ENCODE results near the gene BPIFB4. TPM values are rescaled to one million over a fixed set of nuclear protein-coding genes. Genes with fewer than 3 reads are reported as not detected.

BPIFB4 gene
- total RNA-seq, 1 experiment from 2014 or later = not detected

GRCh38 chr20:33034115-33034514 lies 45.3 kb upstream of the BPIFB4 start:
- no TSS peak for BruUV-seq (replicated peaks)
- ChIA-PET POLR2A (ENCODE audit: low non-redundant PET) (no interaction called here), CTCF (no interaction called here)
- H3K36me3 ChIP-seq (ENCODE audit: insufficient read depth, low read length, poor library complexity, severe bottlenecking) = no peaks in the 10 kb centered on the region
- H3K9me3 ChIP-seq (ENCODE audit: low read depth, low read length, poor library complexity, severe bottlenecking) = no peaks in the 10 kb centered on the region
- DNase-seq (ENCODE audit: low spot score) = no peak
- no peak overlapping the region for H3K27ac ChIP-seq (ENCODE audit: low read depth, low read length, poor library complexity, severe bottlenecking)
- no peak overlapping the region for H3K4me3 ChIP-seq (ENCODE audit: low read depth, low read length, poor library complexity, severe bottlenecking)
- no peaks in the 10 kb centered on the region for H3K4me1 ChIP-seq (ENCODE audit: insufficient read depth, low read length, poor library complexity, severe bottlenecking)
- TF ChIP-seq EZH2 (IDR thresholded peaks at IDR 0.05; ENCODE audit: borderline replicate concordance, low read depth, low read length, poor library complexity, severe bottlenecking) (no peak), CTCF (conservative IDR thresholded peaks at IDR 0.05; ENCODE audit: low read depth, low read length) (no peak)
- intact Hi-C loops (cut with micrococcal nuclease; ENCODE audit: unreplicated experiment) = no loop called here
- peaks cover 5% of the 10 kb centered on the region for H3K27me3 ChIP-seq (replicated peaks; ENCODE audit: insufficient read depth, low read depth, low read length, poor library complexity)

GRCh38 chr20:33034901-33035492 lies 44.4 kb upstream of the BPIFB4 start:
- no peak for TF ChIP-seq EZH2 (IDR thresholded peaks at IDR 0.05; ENCODE audit: borderline replicate concordance, low read depth, low read length, poor library complexity, severe bottlenecking)
- no peak for TF ChIP-seq CTCF (conservative IDR thresholded peaks at IDR 0.05; ENCODE audit: low read depth, low read length)
- CTCF ChIA-PET = no interaction called here
- Histone ChIP-seq H3K9me3 (ENCODE audit: low read depth, low read length, poor library complexity, severe bottlenecking) (no peaks in the 10 kb centered on the region), H3K4me3 (ENCODE audit: low read depth, low read length, poor library complexity, severe bottlenecking) (no peak overlapping the region), H3K27me3 (replicated peaks; ENCODE audit: insufficient read depth, low read depth, low read length, poor library complexity) (no peaks in the 10 kb centered on the region), H3K4me1 (ENCODE audit: insufficient read depth, low read length, poor library complexity, severe bottlenecking) (no peaks in the 10 kb centered on the region), H3K27ac (ENCODE audit: low read depth, low read length, poor library complexity, severe bottlenecking) (no peak overlapping the region), H3K36me3 (ENCODE audit: insufficient read depth, low read length, poor library complexity, severe bottlenecking) (no peaks in the 10 kb centered on the region)
- POLR2A ChIA-PET (ENCODE audit: low non-redundant PET) = no interaction called here
- intact Hi-C loops (cut with micrococcal nuclease; ENCODE audit: unreplicated experiment) = no loop called here
- no TSS peak for BruUV-seq (replicated peaks)
- DNase-seq (ENCODE audit: low spot score) = no peak

GRCh38 chr20:33037456-33037855 lies 42.0 kb upstream of the BPIFB4 start:
- H3K4me1 ChIP-seq (ENCODE audit: insufficient read depth, low read length, poor library complexity, severe bottlenecking) = no peaks in the 10 kb centered on the region
- no peak for DNase-seq (ENCODE audit: low spot score)
- intact Hi-C loops (cut with micrococcal nuclease; ENCODE audit: unreplicated experiment) = no loop called here
- ChIA-PET POLR2A (ENCODE audit: low non-redundant PET) (no interaction called here), CTCF (no interaction called here)
- H3K36me3 ChIP-seq (ENCODE audit: insufficient read depth, low read length, poor library complexity, severe bottlenecking) = no peaks in the 10 kb centered on the region
- no TSS peak for BruUV-seq (replicated peaks)
- TF ChIP-seq CTCF (conservative IDR thresholded peaks at IDR 0.05; ENCODE audit: low read depth, low read length) (no peak), EZH2 (IDR thresholded peaks at IDR 0.05; ENCODE audit: borderline replicate concordance, low read depth, low read length, poor library complexity, severe bottlenecking) (no peak)
- no peak overlapping the region for H3K27ac ChIP-seq (ENCODE audit: low read depth, low read length, poor library complexity, severe bottlenecking)
- H3K4me3 ChIP-seq (ENCODE audit: low read depth, low read length, poor library complexity, severe bottlenecking) = no peak overlapping the region
- no peaks in the 10 kb centered on the region for H3K9me3 ChIP-seq (ENCODE audit: low read depth, low read length, poor library complexity, severe bottlenecking)
- no peaks in the 10 kb centered on the region for H3K27me3 ChIP-seq (replicated peaks; ENCODE audit: insufficient read depth, low read depth, low read length, poor library complexity)
